ENCODE results near the gene DAP. TPM values are rescaled to one million over a fixed set of nuclear protein-coding genes. Genes with fewer than 3 reads are reported as not detected.
A peak's percentile ranks its signal among the peaks of the same experiment; 100 is the strongest.

Gene DAP
- total RNA-seq, 2 experiments from 2014 or later: 42.5 to 45.3 TPM

- peak; percentile 48 for ATAC-seq
- Mint-ChIP-seq H3K27me3 (no peaks in the 10 kb centered on the region), H3K27ac (no peak overlapping the region), H3K36me3 (ENCODE audit: low read depth) (no peaks in the 10 kb centered on the region), H3K4me3 (no peak overlapping the region), H3K9me3 (no peaks in the 10 kb centered on the region), H3K4me1 (ENCODE audit: low read depth) (peaks cover 28% of the 10 kb centered on the region)
- ChIA-PET CTCF (interaction anchor here (0.8 to 1.8 kb wide), 2 partner anchors 67 to 243 kb away, joined by 3 to 5 read pairs; no protein-coding TSS in a partner anchor), POLR2A (no interaction called here)
- TF ChIP-seq, protein P1, sequence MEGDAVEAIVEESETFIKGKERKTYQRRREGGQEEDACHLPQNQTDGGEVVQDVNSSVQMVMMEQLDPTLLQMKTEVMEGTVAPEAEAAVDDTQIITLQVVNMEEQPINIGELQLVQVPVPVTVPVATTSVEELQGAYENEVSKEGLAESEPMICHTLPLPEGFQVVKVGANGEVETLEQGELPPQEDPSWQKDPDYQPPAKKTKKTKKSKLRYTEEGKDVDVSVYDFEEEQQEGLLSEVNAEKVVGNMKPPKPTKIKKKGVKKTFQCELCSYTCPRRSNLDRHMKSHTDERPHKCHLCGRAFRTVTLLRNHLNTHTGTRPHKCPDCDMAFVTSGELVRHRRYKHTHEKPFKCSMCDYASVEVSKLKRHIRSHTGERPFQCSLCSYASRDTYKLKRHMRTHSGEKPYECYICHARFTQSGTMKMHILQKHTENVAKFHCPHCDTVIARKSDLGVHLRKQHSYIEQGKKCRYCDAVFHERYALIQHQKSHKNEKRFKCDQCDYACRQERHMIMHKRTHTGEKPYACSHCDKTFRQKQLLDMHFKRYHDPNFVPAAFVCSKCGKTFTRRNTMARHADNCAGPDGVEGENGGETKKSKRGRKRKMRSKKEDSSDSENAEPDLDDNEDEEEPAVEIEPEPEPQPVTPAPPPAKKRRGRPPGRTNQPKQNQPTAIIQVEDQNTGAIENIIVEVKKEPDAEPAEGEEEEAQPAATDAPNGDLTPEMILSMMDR (IDR thresholded peaks at IDR 0.05): peak; percentile 48
- DNase-seq: peak; percentile 39
- intact Hi-C loops (cut with micrococcal nuclease): no loop called here
These were observed 65.9 kb downstream of the DAP start for GRCh38 chr5:10695055-10695649.

DNA sequence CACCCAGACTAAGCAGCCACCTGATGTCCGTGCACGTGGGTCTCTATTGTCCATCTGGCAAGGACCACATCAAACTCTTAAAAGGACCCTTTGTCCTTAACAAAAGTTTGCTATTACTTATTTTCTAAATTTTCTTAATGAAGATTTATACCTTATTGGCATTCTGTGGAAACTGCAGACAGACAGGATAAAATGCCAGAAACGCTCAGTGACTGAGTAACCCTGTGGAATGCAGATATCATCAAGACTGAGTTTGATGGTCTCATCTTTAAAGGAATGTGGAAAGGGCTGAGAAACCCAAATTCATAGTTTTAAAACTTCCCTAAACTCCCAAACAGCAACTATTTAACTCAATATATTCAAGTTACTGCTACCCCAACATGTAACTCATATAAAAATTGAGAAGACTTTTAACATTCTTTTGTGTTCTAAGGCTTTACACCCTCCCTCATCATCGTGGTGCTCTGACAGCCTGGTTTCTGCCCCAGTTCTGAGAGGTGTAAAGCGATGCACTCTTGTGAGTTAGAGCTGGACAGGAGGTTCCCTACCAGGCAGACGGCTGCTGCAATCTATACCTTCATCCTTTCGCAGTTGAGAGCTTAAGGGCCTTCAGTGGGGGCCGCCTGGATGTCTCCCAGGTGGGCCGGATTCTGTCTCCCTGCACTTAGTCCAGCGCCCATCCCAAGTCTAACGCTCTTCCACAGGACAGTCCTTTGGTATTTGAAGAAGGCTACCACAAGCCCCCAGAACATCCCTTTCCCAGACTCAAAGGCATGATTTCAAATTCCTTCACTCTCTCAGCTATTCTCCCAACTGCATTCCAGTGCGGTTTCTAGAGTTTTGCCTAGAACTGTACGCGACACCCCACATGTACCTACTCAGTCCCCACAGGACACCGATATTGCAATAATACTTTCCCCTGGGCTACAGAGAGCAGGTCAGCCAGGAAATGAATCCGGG, 68.9 kb downstream of the DAP start:
- Mint-ChIP-seq H3K27ac (no peak overlapping the region), H3K4me3 (no peak overlapping the region), H3K36me3 (ENCODE audit: low read depth) (peaks cover 12% of the 10 kb centered on the region), H3K4me1 (ENCODE audit: low read depth) (peaks cover 13% of the 10 kb centered on the region), H3K27me3 (no peaks in the 10 kb centered on the region), H3K9me3 (no peaks in the 10 kb centered on the region)
- ChIA-PET CTCF (interaction anchor here (1.0 kb wide), 2 partner anchors 10 to 240 kb away, joined by 3 to 5 read pairs; no protein-coding TSS in a partner anchor), POLR2A (interaction anchor here (1.0 kb wide), 1 partner anchor 248 kb away, joined by 3 read pairs; no protein-coding TSS in a partner anchor)
- no peak for DNase-seq
- intact Hi-C loops (cut with micrococcal nuclease): no loop called here
- no peak for ATAC-seq
- TF ChIP-seq, protein P1 (IDR thresholded peaks at IDR 0.05): no peak

- Mint-ChIP-seq H3K4me1 (ENCODE audit: low read depth) (peaks cover 2% of the 10 kb centered on the region), H3K4me3 (no peak overlapping the region), H3K36me3 (ENCODE audit: low read depth) (peaks cover 14% of the 10 kb centered on the region), H3K9me3 (no peaks in the 10 kb centered on the region), H3K27ac (peak overlapping the region; percentile 37), H3K27me3 (no peaks in the 10 kb centered on the region)
- intact Hi-C loops (cut with micrococcal nuclease): no loop called here
- TF ChIP-seq, protein P1 (IDR thresholded peaks at IDR 0.05): no peak
- ATAC-seq (no peak), DNase-seq (no peak)
- CTCF ChIA-PET: interaction anchor here (0.9 to 2.6 kb wide), 8 partner anchors 9 to 239 kb away, joined by 3 to 21 read pairs (median 4); no protein-coding TSS in a partner anchor
- POLR2A ChIA-PET: interaction anchor here (1.0 kb wide), 1 partner anchor 247 kb away, joined by 3 read pairs; no protein-coding TSS in a partner anchor
These were observed 70.3 kb downstream of the DAP start for GRCh38 chr5:10690460-10691440.

GRCh38 chr5:10689391-10690081, 71.5 kb downstream of the DAP start:
- Mint-ChIP-seq H3K27me3 (no peaks in the 10 kb centered on the region), H3K27ac (no peak overlapping the region), H3K36me3 (ENCODE audit: low read depth) (peaks cover 14% of the 10 kb centered on the region), H3K4me1 (ENCODE audit: low read depth) (no peaks in the 10 kb centered on the region), H3K4me3 (no peak overlapping the region), H3K9me3 (no peaks in the 10 kb centered on the region)
- peak; percentile 74 for ATAC-seq
- POLR2A ChIA-PET: interaction anchor here (0.7 kb wide), 1 partner anchor 21 kb away, joined by 3 read pairs; no protein-coding TSS in a partner anchor
- CTCF ChIA-PET: interaction anchor here (0.7 to 2.6 kb wide), 14 partner anchors 9 to 238 kb away, joined by 3 to 21 read pairs (median 3); no protein-coding TSS in a partner anchor
- TF ChIP-seq, protein P1 (IDR thresholded peaks at IDR 0.05): peak; percentile 61
- intact Hi-C loops (cut with micrococcal nuclease): no loop called here
- peak; percentile 68 for DNase-seq
